SKM-1 treated with dmso at 0.1 percent for 144 hours (cell line): ENCODE measurements around the gene CPM.

Experiments used
- DNase-seq: peaks from one replicate; lab custom pipeline; 2025; ENCODE audit not compliant: unreplicated experiment; lab: John Stamatoyannopoulos, UW

The CPM gene

GRCh38 chr12:68957273-68957672 lies 24.3 kb upstream of the CPM start:
- DNase-seq, result no peak

- no peak for DNase-seq
Measured at GRCh38 chr12:68956466-68956865, 23.5 kb upstream of the CPM start.

- no peak for DNase-seq
Measured at GRCh38 chr12:68954811-68955210, 21.8 kb upstream of the CPM start.

- DNase-seq, result no peak
Measured at GRCh38 chr12:68953536-68953935, 20.6 kb upstream of the CPM start.

GRCh38 chr12:68951652-68952051 lies 18.7 kb upstream of the CPM start:
- DNase-seq, result peak; percentile 3

GRCh38 chr12:68950511-68950910 lies 17.5 kb upstream of the CPM start:
- DNase-seq, result no peak

GRCh38 chr12:68945255-68945654 lies 12.3 kb upstream of the CPM start:
- DNase-seq, result no peak

GRCh38 chr12:68944296-68945076 lies 11.5 kb upstream of the CPM start:
- no peak for DNase-seq

- no peak for DNase-seq
Measured at GRCh38 chr12:68943848-68944247, 10.9 kb upstream of the CPM start.

- DNase-seq, result no peak
Measured at GRCh38 chr12:68940731-68941130, 7.8 kb upstream of the CPM start.

GRCh38 chr12:68939505-68939904 lies 6.5 kb upstream of the CPM start:
- DNase-seq, result no peak

GRCh38 chr12:68934392-68934791 lies 1.4 kb upstream of the CPM start:
- no peak for DNase-seq

- peak; percentile 2 for DNase-seq
Measured at GRCh38 chr12:68932128-68932960, 627 bp downstream of the CPM start.

- no peak for DNase-seq
Measured at GRCh38 chr12:68930178-68930577, 2.8 kb downstream of the CPM start.

GRCh38 chr12:68924546-68924945 lies 8.4 kb downstream of the CPM start:
- no peak for DNase-seq

GRCh38 chr12:68919581-68920239 lies 13.3 kb downstream of the CPM start:
- DNase-seq, result no peak

- no peak for DNase-seq
Measured at GRCh38 chr12:68918960-68919359, 14.0 kb downstream of the CPM start.

GRCh38 chr12:68915055-68915454 lies 17.9 kb downstream of the CPM start:
- DNase-seq, result no peak

GRCh38 chr12:68913682-68914081 lies 19.3 kb downstream of the CPM start:
- DNase-seq, result no peak

GRCh38 chr12:68912916-68913315 lies 20.1 kb downstream of the CPM start:
- DNase-seq, result no peak

- no peak for DNase-seq
Measured at GRCh38 chr12:68911197-68911718, 21.7 kb downstream of the CPM start.

GRCh38 chr12:68910128-68910527 lies 22.8 kb downstream of the CPM start:
- no peak for DNase-seq
